ENCODE results near the gene CHKA.

CHKA gene

DNA sequence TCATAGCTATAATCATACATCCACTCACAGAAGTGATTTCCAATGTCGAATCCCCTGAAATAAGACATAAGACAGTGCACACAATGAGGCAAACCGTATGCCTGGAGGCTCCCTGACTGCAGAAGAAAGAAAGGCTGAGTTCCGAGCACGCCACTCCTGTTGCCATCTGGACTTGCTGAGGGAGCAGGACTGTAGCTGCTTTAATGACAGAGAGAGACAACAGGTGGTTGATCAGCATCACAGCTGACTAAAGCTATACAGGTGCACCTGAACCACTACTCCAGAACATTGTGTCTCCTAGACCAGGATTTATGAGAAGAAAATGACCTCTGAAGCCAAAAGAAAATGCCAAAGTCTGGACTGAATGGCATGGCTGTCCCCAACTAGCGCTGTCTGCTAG, 55.3 kb downstream of the CHKA start:
- TF ChIP-seq, protein P1, sequence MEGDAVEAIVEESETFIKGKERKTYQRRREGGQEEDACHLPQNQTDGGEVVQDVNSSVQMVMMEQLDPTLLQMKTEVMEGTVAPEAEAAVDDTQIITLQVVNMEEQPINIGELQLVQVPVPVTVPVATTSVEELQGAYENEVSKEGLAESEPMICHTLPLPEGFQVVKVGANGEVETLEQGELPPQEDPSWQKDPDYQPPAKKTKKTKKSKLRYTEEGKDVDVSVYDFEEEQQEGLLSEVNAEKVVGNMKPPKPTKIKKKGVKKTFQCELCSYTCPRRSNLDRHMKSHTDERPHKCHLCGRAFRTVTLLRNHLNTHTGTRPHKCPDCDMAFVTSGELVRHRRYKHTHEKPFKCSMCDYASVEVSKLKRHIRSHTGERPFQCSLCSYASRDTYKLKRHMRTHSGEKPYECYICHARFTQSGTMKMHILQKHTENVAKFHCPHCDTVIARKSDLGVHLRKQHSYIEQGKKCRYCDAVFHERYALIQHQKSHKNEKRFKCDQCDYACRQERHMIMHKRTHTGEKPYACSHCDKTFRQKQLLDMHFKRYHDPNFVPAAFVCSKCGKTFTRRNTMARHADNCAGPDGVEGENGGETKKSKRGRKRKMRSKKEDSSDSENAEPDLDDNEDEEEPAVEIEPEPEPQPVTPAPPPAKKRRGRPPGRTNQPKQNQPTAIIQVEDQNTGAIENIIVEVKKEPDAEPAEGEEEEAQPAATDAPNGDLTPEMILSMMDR (conservative IDR thresholded peaks at IDR 0.05; ENCODE audit: control insufficient read depth, insufficient read depth, low read depth, low read length), result no peak
- no peak for DNase-seq (ENCODE audit: low read depth)
- H3K4me3 ChIP-seq (ENCODE audit: control insufficient read depth, low read depth, low read length), result no peak overlapping the region

DNA sequence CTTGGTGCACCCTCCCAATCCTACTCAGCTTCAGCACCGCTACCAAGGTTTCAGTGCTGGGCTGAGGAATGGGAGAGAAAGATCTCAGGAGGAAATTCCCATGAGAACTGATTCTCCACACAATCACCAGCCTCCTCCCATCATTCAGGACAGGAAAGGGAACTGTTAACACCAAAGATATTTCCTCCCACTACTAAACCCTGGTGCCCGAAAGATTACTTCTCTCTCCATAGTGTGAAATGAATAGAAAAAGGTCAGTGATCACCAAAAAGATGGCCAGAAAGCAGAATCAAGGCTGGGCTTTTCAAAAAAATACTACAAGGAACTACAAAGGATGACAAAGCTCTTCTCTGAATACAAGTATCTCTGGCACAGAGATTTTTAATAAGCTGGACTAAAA, 56.3 kb downstream of the CHKA start:
- TF ChIP-seq, protein P1 (conservative IDR thresholded peaks at IDR 0.05; ENCODE audit: control insufficient read depth, insufficient read depth, low read depth, low read length), result no peak
- H3K4me3 ChIP-seq (ENCODE audit: control insufficient read depth, low read depth, low read length), result no peak overlapping the region
- no peak for DNase-seq (ENCODE audit: low read depth)

DNA sequence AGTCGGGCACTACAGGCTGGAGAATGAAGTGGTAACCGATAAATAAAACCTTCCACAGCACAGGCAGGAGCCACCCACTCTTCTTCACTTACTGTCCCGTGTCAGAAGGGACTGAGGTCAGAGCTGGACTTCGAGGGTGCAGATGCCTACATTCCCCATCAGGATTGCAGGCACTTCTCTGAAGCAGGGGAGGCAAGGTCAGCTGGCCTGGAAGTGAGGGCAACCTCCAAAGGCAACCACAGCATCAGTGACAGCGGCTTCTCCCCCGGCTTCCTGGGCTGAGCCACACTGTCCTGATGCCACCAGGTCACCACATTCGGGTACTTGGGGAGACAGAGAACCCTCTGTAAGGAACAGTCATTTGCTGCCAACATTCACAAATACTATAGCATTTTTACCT, 59.7 kb downstream of the CHKA start:
- no peak for DNase-seq (ENCODE audit: low read depth)
- H3K4me3 ChIP-seq (ENCODE audit: control insufficient read depth, low read depth, low read length), result no peak overlapping the region
- TF ChIP-seq, protein P1 (conservative IDR thresholded peaks at IDR 0.05; ENCODE audit: control insufficient read depth, insufficient read depth, low read depth, low read length), result no peak

DNA sequence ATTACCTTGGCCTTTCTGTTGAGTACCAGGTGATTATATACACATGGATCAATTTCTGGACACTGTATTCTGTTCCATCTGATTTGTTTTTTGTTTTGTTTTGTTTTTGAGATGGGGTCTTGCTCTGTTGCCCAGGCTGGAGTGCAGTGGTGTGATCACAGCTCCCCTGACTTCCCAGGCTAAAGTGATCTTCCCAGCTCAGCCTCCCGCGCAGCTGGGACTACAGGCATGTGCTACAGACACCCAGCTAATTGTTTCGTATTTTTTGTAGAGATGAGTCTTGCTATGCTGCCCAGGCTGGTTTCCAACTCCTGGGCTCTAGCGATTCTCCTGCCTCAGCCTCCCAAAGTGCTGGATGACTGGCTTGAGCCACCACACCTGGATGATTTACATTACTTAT, 63.4 kb downstream of the CHKA start:
- no peak overlapping the region for H3K4me3 ChIP-seq (ENCODE audit: control insufficient read depth, low read depth, low read length)
- no peak for DNase-seq (ENCODE audit: low read depth)
- TF ChIP-seq, protein P1 (conservative IDR thresholded peaks at IDR 0.05; ENCODE audit: control insufficient read depth, insufficient read depth, low read depth, low read length), result no peak

DNA sequence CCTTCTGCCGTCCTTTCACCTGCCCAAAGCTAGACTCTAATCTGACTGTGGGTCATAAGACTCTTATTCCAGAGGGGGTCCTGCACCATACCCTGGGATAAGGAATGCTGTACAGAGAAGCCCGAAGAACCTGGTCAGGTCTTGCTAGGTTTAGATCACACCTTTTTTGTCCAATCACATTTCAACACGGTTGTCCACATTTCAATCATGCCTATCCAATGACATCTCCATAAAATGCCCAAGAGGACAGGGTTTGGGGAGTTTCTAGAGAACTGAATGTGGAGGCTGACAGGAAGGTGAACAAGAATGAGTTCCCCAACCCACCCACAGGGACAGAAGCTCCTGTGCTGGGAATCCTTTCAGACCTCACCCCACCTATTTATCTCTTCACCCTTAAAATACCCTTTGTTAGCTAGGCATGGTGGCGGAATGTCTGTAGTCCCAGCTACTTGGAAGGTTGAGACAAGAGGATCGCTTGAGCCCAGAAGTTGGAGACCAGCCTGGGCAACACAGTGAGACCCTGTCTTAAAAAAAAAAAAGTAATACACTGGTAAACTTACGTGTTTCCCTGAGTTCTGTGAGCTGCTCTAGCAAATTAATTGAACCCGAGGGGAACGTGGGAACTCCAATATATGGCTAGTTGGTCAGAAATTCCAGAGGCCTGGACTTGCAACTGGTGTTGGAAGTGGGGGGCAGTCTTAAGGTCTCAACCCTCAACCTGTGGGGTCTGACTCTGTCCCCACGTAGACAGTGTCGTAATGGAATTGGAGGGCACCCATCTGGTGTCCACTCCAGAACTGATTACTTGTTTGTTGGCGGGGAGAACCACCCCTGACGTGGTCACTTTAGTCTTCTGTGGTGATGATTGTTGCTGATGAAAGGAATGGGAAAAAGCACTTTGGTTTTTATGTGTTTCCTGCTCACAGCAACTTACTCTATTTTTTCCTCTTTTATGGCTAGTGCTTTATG, 64.6 kb downstream of the CHKA start:
- no peak overlapping the region for H3K4me3 ChIP-seq (ENCODE audit: control insufficient read depth, low read depth, low read length)
- DNase-seq (ENCODE audit: low read depth), result no peak
- TF ChIP-seq, protein P1 (conservative IDR thresholded peaks at IDR 0.05; ENCODE audit: control insufficient read depth, insufficient read depth, low read depth, low read length), result no peak

DNA sequence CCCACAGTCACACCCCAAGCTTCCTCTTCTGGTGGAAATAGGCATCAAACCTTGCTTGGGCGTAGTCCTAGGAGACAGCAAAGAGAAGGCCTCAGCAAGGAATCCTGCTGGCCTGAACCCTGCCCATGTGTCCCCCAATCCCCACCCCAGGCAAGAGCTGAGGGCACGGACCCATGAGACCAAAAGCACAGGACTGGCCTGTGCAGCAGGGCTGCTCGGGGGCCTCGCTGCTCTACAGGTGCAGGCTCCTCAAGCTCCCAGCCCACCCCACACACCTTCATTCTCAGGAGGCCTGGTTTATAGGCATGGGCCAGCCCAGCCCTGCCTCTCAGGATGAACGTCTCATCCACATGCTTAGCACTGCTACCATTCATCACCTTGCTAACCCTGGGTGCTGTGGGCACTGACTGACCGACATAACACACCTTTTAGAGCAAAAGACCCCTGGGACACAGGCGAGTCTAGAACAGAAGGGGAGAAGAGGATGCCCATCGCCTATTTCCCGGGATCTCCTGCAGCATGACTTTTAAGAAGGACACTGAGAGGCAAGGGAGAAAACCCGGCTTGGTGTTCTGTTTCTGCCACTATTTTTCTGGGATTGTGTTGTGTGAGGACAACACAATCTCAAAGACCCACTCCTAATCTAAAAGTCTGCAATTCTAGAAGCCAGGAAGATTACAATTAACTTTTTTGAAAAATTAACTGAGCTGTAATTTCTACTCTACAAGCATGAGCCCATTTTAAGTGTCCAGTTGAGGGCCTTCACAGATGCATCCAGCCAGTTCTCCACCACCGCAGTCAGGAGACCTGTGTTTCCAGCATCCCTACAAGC, 67.0 kb downstream of the CHKA start:
- TF ChIP-seq, protein P1 (conservative IDR thresholded peaks at IDR 0.05; ENCODE audit: control insufficient read depth, insufficient read depth, low read depth, low read length), result no peak
- no peak for DNase-seq (ENCODE audit: low read depth)

More for the DNA sequence above, 67.0 kb downstream of the CHKA start:
- no peak overlapping the region for H3K4me3 ChIP-seq (ENCODE audit: control insufficient read depth, low read depth, low read length)

Measured in fibroblast of mammary gland (primary cell).